Thymus (tissue), 11 donors: ENCODE measurements around the gene XPO4. TPM values are rescaled to one million over a fixed set of nuclear protein-coding genes. Genes with fewer than 3 reads are reported as not detected.

Experiments used
- DNase-seq, 9 donors: peaks; one replicate each; pipeline ENCODE4 v3.0.0-alpha.2; 2013; ENCODE audit warnings: low spot score in 9 of 9, low read depth in 6 of 9, missing footprints in 1 of 9
- H3K27ac ChIP-seq, 2 donors: one replicate each; pipeline ENCODE4 v1.5.1; 2013; ENCODE audit warnings: control low read depth in 1 of 2, low read depth in 1 of 2, low read length in 1 of 2, mild to moderate bottlenecking in 1 of 2, moderate library complexity in 1 of 2
- H3K27me3 ChIP-seq, 2 donors: one replicate each; pipeline ENCODE4 v1.5.1; 2013; ENCODE audit warnings: low read length in 1 of 2; ENCODE audit not compliant: control insufficient read depth in 2 of 2, insufficient read depth in 1 of 2
- H3K36me3 ChIP-seq, 2 donors: one replicate each; pipeline ENCODE4 v1.5.1; 2013; ENCODE audit warnings: low read length in 1 of 2, mild to moderate bottlenecking in 1 of 2, moderate library complexity in 1 of 2; ENCODE audit not compliant: control insufficient read depth in 2 of 2, insufficient read depth in 2 of 2
- H3K4me1 ChIP-seq, 2 donors: one replicate each; pipeline ENCODE4 v1.5.1; 2013; ENCODE audit warnings: low read length in 2 of 2; ENCODE audit not compliant: control insufficient read depth in 2 of 2, insufficient read depth in 2 of 2
- H3K4me3 ChIP-seq, 2 donors: one replicate each; pipeline ENCODE4 v1.5.1; 2013; ENCODE audit warnings: low read length in 2 of 2, control low read depth in 1 of 2, mild to moderate bottlenecking in 1 of 2
- H3K9me3 ChIP-seq, 2 donors: one replicate each; pipeline ENCODE4 v1.5.1; 2013; ENCODE audit warnings: low read length in 1 of 2, mild to moderate bottlenecking in 1 of 2; ENCODE audit not compliant: control insufficient read depth in 2 of 2, insufficient read depth in 1 of 2
- WGBS: extraction: QIAGEN DNeasy Blood & Tissue Kit; methylation state at CpG from one replicate; pipeline ENCODE4 v1.1.7; 2013; 5-methylcytosine and 5-hydroxymethylcytosine counted together
- polyA plus RNA-seq: library from polyadenylated mRNA; stranded (reverse); fragments of 200-250 nt; gene quantifications from one replicate; pipeline ENCODE4 v1.2.3, GENCODE V29; 2013
- total RNA-seq: library from RNA; stranded (reverse); fragments of 120-200 nt; gene quantifications from one replicate; pipeline ENCODE4 v1.2.4, GENCODE V29; 2013
- donor health status: healthy.

XPO4 gene
- total and polyA plus RNA-seq, 2 donors, result 4.9 to 13.2 TPM

DNA sequence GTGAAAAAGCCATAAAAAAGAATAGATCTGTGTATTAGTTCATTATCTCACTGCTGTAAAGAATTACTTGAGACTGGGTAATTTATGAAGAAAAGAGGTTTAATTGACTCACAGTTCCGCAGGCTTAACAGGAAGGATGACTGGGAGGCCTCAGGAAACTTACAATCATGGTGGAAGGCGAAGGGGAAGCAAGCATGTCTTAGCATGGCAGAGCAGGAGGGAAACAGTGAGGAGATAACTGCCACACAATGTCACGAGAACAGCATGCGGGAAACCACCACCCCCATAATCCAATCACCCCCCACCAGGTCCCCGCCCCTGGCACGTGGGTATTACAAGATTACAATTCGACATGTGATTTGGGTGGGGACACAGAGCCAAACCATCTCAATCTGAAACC lies 89.7 kb downstream of the XPO4 start:
- Histone ChIP-seq H3K27me3 (no peaks in the 10 kb centered on the region), H3K36me3 (peaks cover 5 to 11% of the 10 kb centered on the region in 2 donors), H3K9me3 (no peaks in the 10 kb centered on the region), H3K27ac (no peak overlapping the region), H3K4me3 (no peak overlapping the region), H3K4me1 (no peaks in the 10 kb centered on the region)
- DNase-seq, result no peak
- WGBS, result 97% methylated on average over 7 of the region's 7 CpGs

DNA sequence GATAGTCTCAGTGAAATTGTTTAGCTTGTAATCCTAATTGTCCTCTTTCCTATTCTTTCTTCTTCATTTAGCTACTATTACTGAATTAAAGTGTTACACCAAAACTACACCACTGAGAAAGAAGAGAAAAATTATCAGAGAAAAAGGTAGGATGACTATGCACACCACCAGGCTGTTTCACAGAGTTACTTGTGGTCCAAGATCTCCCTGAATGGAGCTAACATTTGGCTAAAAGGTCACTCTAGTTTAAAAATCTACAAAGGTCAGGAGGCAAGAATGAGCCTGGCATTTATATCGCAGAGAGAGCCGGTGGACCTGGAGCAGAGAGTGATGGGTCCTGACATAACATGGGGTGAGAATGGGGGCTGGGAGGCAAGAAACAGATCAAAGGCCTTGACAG lies 91.7 kb downstream of the XPO4 start:
- Histone ChIP-seq H3K27me3 (no peaks in the 10 kb centered on the region), H3K4me1 (no peaks in the 10 kb centered on the region), H3K9me3 (no peaks in the 10 kb centered on the region), H3K4me3 (no peak overlapping the region), H3K27ac (no peak overlapping the region), H3K36me3 (peaks cover 9 to 16% of the 10 kb centered on the region in 2 donors)
- DNase-seq, result no peak
- WGBS, result 96% methylated on average over 2 of the region's 2 CpGs

DNA sequence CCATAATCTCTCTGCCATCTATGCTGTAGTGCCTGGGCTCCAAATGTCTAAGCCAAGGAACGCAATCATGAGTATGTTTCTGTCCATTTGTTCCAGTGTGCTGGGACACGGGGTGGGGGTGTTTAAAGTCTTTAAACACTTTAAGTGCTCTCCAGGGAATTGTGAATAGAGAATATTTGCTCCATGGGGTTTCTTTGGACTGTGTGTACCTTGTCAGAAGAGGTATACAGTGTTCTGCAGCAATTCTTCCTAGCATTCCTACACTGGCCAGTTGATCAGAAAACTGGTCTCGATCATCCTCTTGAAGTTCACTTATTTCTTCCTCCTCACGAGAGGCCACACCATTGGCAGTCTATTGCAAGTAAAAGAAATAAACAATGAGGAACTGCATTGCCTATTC lies 93.7 kb downstream of the XPO4 start:
- no peak for DNase-seq
- Histone ChIP-seq H3K9me3 (no peaks in the 10 kb centered on the region), H3K27ac (no peak overlapping the region), H3K4me1 (no peaks in the 10 kb centered on the region), H3K27me3 (no peaks in the 10 kb centered on the region), H3K4me3 (no peak overlapping the region), H3K36me3 (peaks cover 12 to 16% of the 10 kb centered on the region in 2 donors)
- 98% methylated on average over 4 of the region's 4 CpGs for WGBS

DNA sequence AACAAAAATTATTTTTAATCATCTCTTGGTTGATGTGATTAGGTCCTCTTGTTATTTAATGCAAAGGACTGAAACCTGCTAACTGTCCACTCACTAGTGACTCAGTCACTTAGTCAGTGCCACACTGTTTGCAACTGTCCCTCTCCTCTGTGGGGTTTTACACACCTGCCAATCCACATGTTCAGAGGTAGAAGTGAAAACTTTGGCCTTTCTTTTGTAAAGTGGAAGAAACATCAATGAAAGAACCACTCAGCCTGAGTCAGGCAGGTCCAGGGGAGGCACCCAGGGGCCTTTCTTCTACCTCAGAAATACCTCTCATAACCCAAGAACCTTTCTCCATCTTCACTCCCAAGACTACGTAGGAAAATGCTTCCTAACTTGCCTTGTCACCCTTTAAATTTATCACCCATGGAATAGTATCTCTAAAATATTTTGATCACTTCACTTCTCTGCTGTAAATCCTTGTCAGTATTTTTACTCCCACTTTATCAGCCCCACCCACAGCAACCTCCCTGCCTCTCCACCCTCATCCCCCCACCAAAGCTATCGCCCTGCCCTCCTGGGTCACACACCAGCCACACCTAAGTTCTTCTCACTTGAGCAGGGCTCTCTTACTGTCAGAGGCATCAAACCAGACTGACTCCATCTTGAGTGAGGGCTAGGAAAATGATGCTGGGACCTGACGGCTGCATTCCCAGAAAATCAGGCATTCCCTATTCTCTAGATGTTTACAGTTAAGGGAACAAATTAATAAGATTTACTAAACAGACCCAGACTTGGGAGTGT lies 99.2 kb downstream of the XPO4 start:
- Histone ChIP-seq H3K36me3 (peaks cover 7 to 11% of the 10 kb centered on the region in 2 donors), H3K4me1 (no peaks in the 10 kb centered on the region), H3K9me3 (no peaks in the 10 kb centered on the region), H3K4me3 (no peak overlapping the region), H3K27ac (no peak overlapping the region), H3K27me3 (no peaks in the 10 kb centered on the region)
- WGBS, result 99% methylated on average over 3 of the region's 3 CpGs
- no peak for DNase-seq

DNA sequence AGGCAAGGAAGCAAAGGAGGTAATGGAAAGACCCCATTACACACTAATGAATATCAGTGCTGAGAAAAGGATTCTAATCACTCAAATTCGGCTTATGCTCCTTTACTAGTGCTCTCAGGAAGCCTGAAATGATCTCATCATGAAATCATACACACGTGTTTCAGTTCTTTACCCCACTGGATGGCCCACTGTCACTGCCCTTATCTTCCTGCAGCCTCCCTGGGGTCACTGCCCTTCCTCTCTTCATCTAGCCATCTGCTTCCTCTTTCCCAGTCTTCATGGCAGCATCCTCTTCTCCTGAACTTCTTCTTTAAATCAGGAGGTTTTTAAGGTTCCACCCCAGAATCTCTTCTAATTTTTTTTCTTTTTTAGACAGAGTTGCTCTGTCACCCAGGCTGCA lies 100.8 kb downstream of the XPO4 start:
- H3K36me3 ChIP-seq, result peaks cover 6 to 10% of the 10 kb centered on the region in 2 donors
- no peak overlapping the region for H3K4me3 ChIP-seq
- 59% methylated on average over 2 of the region's 2 CpGs for WGBS
- H3K9me3 ChIP-seq, result no peaks in the 10 kb centered on the region
- no peak for DNase-seq
- H3K27ac ChIP-seq, result no peak overlapping the region
- no peaks in the 10 kb centered on the region for H3K27me3 ChIP-seq
- no peaks in the 10 kb centered on the region for H3K4me1 ChIP-seq

DNA sequence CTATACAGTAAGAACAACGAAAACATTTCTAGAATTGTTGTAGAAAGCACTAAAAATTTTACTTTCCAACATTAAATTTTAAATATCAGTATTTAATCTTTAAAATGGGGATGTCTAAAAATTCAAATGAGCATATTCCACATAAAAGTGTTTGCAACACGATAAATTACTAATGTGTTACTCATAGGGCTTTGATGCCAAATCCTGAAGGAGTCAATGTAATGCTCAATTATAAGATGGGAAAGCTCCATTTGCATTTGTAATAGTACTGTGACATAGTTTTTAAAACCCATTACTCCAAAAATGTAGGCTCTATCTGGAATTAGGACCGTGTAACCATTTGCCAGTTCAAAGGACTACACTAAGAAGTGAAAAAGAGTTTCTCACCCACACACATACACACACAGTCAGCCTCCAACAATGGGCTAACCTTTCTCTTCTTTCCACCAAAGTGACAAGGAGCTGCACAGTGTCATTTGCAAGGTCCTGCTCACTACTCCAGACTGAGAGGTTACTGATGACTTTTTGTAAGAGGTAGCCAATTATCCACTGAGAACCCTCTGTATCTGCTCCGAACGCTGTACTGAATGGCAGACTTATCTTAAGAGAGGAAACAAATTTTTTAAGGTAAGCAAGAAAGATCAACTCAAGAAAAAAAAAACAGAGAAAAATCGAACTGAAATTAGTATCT lies 102.7 kb downstream of the XPO4 start:
- H3K4me1 ChIP-seq, result no peaks in the 10 kb centered on the region
- no peaks in the 10 kb centered on the region for H3K27me3 ChIP-seq
- H3K36me3 ChIP-seq, result peaks cover 8 to 22% of the 10 kb centered on the region in 2 donors
- H3K4me3 ChIP-seq, result no peak overlapping the region
- H3K9me3 ChIP-seq, result no peaks in the 10 kb centered on the region
- no peak overlapping the region for H3K27ac ChIP-seq
- WGBS, result 96% methylated on average over 6 of the region's 6 CpGs
- no peak for DNase-seq

DNA sequence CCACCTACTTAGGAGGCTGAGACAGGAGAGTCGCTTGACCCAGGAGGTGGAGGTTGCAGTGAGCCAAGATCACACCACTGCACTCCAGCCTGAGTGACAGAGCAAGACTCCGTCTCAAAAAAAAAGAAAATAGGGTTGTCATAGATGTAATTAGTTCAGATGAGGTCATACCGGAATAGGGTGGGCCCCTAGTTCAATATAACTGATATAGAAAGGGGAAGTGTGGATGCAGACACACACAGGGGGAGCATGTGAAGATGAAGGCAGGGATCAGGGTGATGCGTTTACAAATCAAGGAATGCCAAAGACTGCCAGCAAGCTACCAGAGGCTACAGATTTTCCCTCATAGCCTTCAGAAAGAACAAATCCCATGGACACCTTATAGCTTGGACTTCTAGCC lies 104.5 kb downstream of the XPO4 start:
- Histone ChIP-seq H3K36me3 (peaks cover 8 to 26% of the 10 kb centered on the region in 2 donors), H3K9me3 (no peaks in the 10 kb centered on the region), H3K4me1 (no peaks in the 10 kb centered on the region), H3K27ac (no peak overlapping the region), H3K27me3 (no peaks in the 10 kb centered on the region), H3K4me3 (no peak overlapping the region)
- 96% methylated on average over 4 of the region's 4 CpGs for WGBS
- no peak for DNase-seq

DNA sequence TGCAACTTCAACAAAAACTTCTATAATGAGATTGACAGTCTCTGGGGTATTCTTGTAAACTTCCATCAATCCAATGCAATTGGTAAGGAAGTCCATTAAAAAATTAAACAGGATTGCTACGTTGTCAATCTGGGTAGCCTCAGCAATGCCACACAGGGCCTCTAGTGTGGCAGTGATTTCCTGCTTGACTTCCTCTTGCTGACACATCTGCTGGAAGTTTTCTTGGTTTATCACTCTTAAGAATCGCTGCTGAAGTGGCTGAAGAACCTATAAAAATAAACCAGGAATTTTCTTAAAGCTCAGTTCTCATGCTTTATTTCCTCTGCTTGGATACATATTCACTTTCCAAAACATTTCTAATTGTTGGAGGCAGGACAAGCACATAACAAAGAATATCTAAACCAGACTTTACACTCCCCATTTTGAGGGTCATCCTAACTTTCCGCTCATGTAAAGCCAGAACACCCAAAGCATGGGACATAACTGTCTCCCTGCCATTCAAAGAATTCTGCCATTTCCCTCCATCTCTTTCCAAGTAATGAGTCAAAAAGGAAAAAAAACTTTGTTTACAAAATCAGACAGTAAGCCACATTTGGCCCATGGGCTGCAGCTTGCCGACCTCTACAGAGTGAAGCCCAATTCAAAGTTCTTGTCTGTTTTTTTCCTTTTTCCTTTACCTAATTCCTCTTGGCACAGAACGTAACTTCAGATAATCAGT lies 105.6 kb downstream of the XPO4 start:
- WGBS, result 65% methylated on average over 5 of the region's 5 CpGs
- H3K27me3 ChIP-seq, result no peaks in the 10 kb centered on the region
- DNase-seq, result no peak
- H3K9me3 ChIP-seq, result no peaks in the 10 kb centered on the region
- H3K4me1 ChIP-seq, result no peaks in the 10 kb centered on the region
- no peak overlapping the region for H3K4me3 ChIP-seq
- no peak overlapping the region for H3K27ac ChIP-seq
- H3K36me3 ChIP-seq, result peaks cover 11 to 28% of the 10 kb centered on the region in 2 donors

DNA sequence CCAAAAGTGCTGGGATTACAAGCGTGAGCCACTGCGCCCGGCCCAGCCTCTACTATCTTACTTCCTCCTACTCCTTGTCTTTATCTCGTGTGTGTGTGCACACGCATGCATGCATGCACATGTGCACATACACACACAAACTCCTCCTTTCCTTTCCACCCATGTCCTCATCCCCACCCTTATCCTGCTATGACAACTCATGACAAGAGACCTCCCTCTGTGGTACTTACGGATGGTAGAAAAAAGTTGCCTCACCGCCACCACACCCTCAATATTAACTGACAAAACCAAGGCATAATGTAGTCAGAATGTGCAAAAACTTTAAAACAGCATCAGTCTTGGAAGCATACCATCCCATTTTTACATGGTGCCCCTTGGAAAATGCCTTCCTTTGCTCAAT lies 112.9 kb downstream of the XPO4 start:
- no peak overlapping the region for H3K27ac ChIP-seq

More for the DNA sequence above, 112.9 kb downstream of the XPO4 start:
- Histone ChIP-seq H3K4me3 (no peak overlapping the region), H3K36me3 (peaks cover 7 to 29% of the 10 kb centered on the region in 2 donors), H3K4me1 (no peaks in the 10 kb centered on the region), H3K9me3 (no peaks in the 10 kb centered on the region), H3K27me3 (no peaks in the 10 kb centered on the region)
- WGBS, result 96% methylated on average over 7 of the region's 7 CpGs
- DNase-seq, result no peak
